Mesothelial cell of epicardium (in vitro differentiated cells): ENCODE data around the gene DENND1A. TPM values are rescaled to one million over a fixed set of nuclear protein-coding genes. Genes with fewer than 3 reads are reported as not detected.
A peak's percentile ranks its signal among the peaks of the same experiment; 100 is the strongest.

Source experiments
- DNase-seq, 2 experiments: peaks; one replicate each; pipeline ENCODE4 v3.0.0; 2021; ENCODE audit warnings: low spot score in 2 of 2; ENCODE audit not compliant: unreplicated experiment in 2 of 2
- H3K27ac Mint-ChIP-seq: 2 replicates; pipeline ENCODE4 v1.8.0; 2021; ENCODE audit warnings: mixed read lengths
- H3K27me3 Mint-ChIP-seq: 2 replicates; pipeline ENCODE4 v1.8.0; 2021; ENCODE audit warnings: low read depth, mixed read lengths
- H3K36me3 Mint-ChIP-seq: 2 replicates; pipeline ENCODE4 v1.8.0; 2021; ENCODE audit warnings: mixed read lengths
- H3K4me1 Mint-ChIP-seq: 2 replicates; pipeline ENCODE4 v1.8.0; 2021; ENCODE audit warnings: mixed read lengths
- H3K4me3 Mint-ChIP-seq: 2 replicates; pipeline ENCODE4 v1.8.0; 2021; ENCODE audit warnings: mild to moderate bottlenecking, moderate library complexity, mixed read lengths
- H3K9me3 Mint-ChIP-seq: 2 replicates; pipeline ENCODE4 v1.8.0; 2021; ENCODE audit warnings: mixed read lengths
- CTCF ChIP-seq: fragments of 200-600 bp; sonication (generic); IDR thresholded peaks from one replicate; pipeline ENCODE4 v1.5.0; 2021; ENCODE audit warnings: antibody characterized with exemption; ENCODE audit not compliant: unreplicated experiment
- total RNA-seq: library from RNA; stranded (reverse); gene quantifications from 3 replicates; pipeline ENCODE4 v1.2.1, GENCODE V29; 2021

Gene DENND1A
- total RNA-seq, 1 donor from 2014 or later: 23.4 TPM

- no peak for TF ChIP-seq CTCF
- Mint-ChIP-seq H3K27me3 (no peaks in the 10 kb centered on the region), H3K36me3 (no peaks in the 10 kb centered on the region), H3K4me1 (peaks cover 77% of the 10 kb centered on the region), H3K9me3 (no peaks in the 10 kb centered on the region), H3K4me3 (no peak overlapping the region), H3K27ac (peak overlapping the region; percentile 76)
- DNase-seq: no peak
These were observed 570.8 kb downstream of the DENND1A start for GRCh38 chr9:123359106-123359505.

GRCh38 chr9:123358181-123358905 is 571.6 kb downstream of the DENND1A start:
- no peaks in the 10 kb centered on the region for H3K36me3 Mint-ChIP-seq
- H3K9me3 Mint-ChIP-seq: no peaks in the 10 kb centered on the region
- no peak for TF ChIP-seq CTCF
- H3K4me3 Mint-ChIP-seq: peak overlapping the region; percentile 34
- H3K27me3 Mint-ChIP-seq: peaks cover 2% of the 10 kb centered on the region
- peaks cover 72% of the 10 kb centered on the region for H3K4me1 Mint-ChIP-seq
- DNase-seq: no peak
- H3K27ac Mint-ChIP-seq: peak overlapping the region; percentile 76

- no peak for TF ChIP-seq CTCF
- H3K27ac Mint-ChIP-seq: no peak overlapping the region
These were observed 572.2 kb downstream of the DENND1A start for GRCh38 chr9:123357743-123358059.

GRCh38 chr9:123356851-123357742 is 572.8 kb downstream of the DENND1A start:
- peaks cover 67% of the 10 kb centered on the region for H3K4me1 Mint-ChIP-seq
- no peaks in the 10 kb centered on the region for H3K9me3 Mint-ChIP-seq
- peak overlapping the region; percentile 71 for H3K4me3 Mint-ChIP-seq
- H3K36me3 Mint-ChIP-seq: no peaks in the 10 kb centered on the region
- H3K27me3 Mint-ChIP-seq: peaks cover 10% of the 10 kb centered on the region
- no peak for DNase-seq
- no peak for TF ChIP-seq CTCF
- no peak overlapping the region for H3K27ac Mint-ChIP-seq

More at GRCh38 chr9:123357743-123358059, 572.2 kb downstream of the DENND1A start:
- Mint-ChIP-seq H3K4me3 (peak overlapping the region; percentile 37), H3K9me3 (no peaks in the 10 kb centered on the region), H3K27me3 (peaks cover 4% of the 10 kb centered on the region), H3K4me1 (peaks cover 70% of the 10 kb centered on the region), H3K36me3 (no peaks in the 10 kb centered on the region)
- no peak for DNase-seq

GRCh38 chr9:123355761-123356431 is 574.0 kb downstream of the DENND1A start, which contains the start of gene CRB2:
CRB2 (plus strand) TSS chr9:123356197; CDS start chr9:123356261, 64 bp downstream.
- TF ChIP-seq CTCF: no peak
- DNase-seq: peak in 1 of 2 experiments; percentile 63
- H3K4me1 Mint-ChIP-seq: peaks cover 56% of the 10 kb centered on the region
- H3K9me3 Mint-ChIP-seq: no peaks in the 10 kb centered on the region
- no peak within 1 kb of the TSS for H3K27ac Mint-ChIP-seq
- H3K36me3 Mint-ChIP-seq: no peaks in the 10 kb centered on the region
- H3K4me3 Mint-ChIP-seq: peak within 1 kb of the TSS; percentile 71
- peaks cover 18% of the 10 kb centered on the region for H3K27me3 Mint-ChIP-seq
